ENCODE measurements around the gene MIS18A. TPM values are rescaled to one million over a fixed set of nuclear protein-coding genes. Genes with fewer than 3 reads are reported as not detected.

Gene MIS18A
- total and polyA plus RNA-seq, 12 donors, result 3.4 to 12.6 (median 8.4) TPM

DNA sequence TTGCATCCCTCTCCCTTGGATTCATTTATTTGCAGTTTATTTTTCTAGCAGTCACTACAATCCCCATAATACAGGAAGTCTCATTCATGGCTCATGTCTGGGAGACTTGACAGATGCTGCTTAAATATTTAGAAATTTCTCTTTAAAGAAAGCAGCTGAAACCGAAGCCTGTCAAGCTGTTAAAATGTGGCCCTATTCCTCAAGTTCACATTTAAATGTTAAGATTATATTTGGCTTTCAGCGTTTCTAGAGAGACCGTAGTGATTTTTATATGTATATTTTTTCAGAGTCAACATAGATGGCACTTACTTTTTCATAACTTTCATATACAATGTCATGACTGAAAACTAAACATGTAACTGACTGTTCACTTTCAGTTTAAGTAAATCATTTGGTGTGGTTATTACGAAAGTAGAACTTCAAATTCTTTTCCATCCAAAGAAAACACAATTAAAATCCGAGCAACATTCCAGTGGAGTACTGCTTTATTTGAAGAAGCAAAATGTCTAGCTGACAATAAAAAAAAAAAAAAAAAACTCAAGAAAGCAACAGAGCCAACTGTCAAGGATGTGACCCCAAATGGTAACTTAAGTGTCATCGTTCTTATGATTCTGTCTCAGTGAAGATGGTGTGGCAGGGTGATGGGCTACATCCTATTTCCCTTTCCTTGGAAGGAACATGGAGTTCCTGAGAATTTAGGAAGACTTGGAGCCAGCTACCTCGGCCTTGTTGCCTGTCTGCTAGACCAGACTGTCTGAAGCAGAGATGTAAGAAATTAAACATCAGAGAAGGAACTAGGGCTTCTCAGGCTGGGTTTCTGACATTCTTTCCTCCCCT, 37.8 kb downstream of the MIS18A start:
- Histone ChIP-seq H3K27ac (peak overlapping the region in 1 of 5 donors; percentile 58), H3K4me1 (replicated peaks in 1 of 2) (no peaks in the 10 kb centered on the region), H3K36me3 (replicated peaks in 1 of 2) (no peaks in the 10 kb centered on the region), H3K9me3 (replicated peaks in 1 of 3) (no peaks in the 10 kb centered on the region), H3K27me3 (no peaks in the 10 kb centered on the region), H3K4me3 (no peak overlapping the region)
- no peak for TF ChIP-seq POLR2A (IDR thresholded peaks at IDR 0.05)
- TF ChIP-seq, protein P1, sequence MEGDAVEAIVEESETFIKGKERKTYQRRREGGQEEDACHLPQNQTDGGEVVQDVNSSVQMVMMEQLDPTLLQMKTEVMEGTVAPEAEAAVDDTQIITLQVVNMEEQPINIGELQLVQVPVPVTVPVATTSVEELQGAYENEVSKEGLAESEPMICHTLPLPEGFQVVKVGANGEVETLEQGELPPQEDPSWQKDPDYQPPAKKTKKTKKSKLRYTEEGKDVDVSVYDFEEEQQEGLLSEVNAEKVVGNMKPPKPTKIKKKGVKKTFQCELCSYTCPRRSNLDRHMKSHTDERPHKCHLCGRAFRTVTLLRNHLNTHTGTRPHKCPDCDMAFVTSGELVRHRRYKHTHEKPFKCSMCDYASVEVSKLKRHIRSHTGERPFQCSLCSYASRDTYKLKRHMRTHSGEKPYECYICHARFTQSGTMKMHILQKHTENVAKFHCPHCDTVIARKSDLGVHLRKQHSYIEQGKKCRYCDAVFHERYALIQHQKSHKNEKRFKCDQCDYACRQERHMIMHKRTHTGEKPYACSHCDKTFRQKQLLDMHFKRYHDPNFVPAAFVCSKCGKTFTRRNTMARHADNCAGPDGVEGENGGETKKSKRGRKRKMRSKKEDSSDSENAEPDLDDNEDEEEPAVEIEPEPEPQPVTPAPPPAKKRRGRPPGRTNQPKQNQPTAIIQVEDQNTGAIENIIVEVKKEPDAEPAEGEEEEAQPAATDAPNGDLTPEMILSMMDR (IDR thresholded peaks at IDR 0.05), result no peak
- intact Hi-C loops (cut with DNase I), result no loop called here
- peak in 1 of 7 donors; percentile 37 for DNase-seq
- 47 to 64% (median 57%) methylated on average over 7 of the region's 7 CpGs for WGBS, 4 donors

DNA sequence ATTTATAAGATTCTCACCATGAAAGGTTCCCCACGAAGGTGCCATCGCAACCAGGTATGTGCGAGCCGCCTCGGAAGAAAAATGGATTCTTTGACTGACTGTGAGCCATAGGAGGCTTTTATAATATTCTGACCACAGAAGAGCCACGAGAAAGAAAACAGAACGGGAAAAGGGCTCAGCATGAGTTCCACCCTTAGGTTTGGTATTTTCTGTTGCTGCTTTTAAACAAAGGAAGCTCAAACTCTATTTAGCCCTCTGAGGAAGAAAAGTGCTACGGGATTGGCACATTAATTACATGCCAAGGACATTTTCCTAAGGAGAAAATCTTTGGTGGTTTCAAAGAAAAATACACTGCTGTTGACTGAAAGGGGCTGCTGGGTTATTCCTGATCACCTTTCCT, 39.3 kb downstream of the MIS18A start:
- intact Hi-C loops (cut with DNase I), result no loop called here
- Histone ChIP-seq H3K27ac (no peak overlapping the region), H3K4me3 (no peak overlapping the region), H3K9me3 (replicated peaks in 1 of 3) (no peaks in the 10 kb centered on the region), H3K4me1 (replicated peaks in 1 of 2) (no peaks in the 10 kb centered on the region), H3K36me3 (replicated peaks in 1 of 2) (no peaks in the 10 kb centered on the region), H3K27me3 (no peaks in the 10 kb centered on the region)
- TF ChIP-seq, protein P1 (IDR thresholded peaks at IDR 0.05), result no peak
- no peak for TF ChIP-seq POLR2A (IDR thresholded peaks at IDR 0.05)
- WGBS, 4 donors, result 67 to 73% (median 70%) methylated on average over 8 of the region's 8 CpGs
- no peak for DNase-seq

DNA sequence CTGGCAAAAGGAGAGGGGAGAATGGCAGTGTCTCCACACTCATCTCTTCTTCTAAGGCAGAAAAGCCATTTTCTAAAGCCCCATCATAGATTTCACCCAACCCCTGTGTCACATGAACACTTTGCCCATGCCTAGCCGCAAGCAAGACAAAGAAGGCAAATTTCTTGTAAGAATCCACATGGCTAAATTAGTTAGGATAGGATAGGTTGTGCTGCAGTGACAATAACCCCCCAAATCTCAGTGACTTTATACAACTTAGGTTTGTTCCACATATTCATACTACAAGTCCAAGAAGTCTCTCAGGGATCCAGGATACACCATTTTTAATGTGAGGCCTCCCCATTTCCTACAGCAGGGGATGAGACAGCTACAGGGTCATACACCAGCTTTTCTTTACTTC, 40.8 kb downstream of the MIS18A start:
- intact Hi-C loops (cut with DNase I), result no loop called here
- WGBS, 4 donors, result 91 to 100% (median 93%) methylated on average over 1 of the region's 1 CpG
- H3K9me3 ChIP-seq (replicated peaks in 1 of 3), result no peaks in the 10 kb centered on the region

DNA sequence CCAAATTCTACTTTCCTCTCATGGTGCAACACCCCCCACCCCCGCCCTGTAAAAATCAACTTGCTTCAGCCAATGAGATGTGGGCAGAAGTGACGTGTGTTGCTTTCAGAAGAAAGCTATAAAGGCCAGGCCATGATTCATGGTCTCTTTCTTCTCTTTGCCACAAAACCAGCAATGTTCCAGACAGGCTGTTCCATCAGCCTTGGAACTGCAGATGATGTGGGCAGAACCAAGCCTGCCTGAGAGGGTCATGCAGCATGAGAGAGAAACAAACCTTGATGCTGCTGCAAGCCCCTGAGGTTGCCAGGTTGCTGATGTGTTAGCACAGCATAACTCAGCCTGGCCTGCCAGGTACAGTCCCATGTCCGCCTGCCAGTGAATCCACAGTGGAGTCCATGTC, 41.8 kb downstream of the MIS18A start:
- 70 to 81% (median 76%) methylated on average over 3 of the region's 3 CpGs for WGBS, 4 donors
- no peaks in the 10 kb centered on the region for H3K9me3 ChIP-seq (replicated peaks in 1 of 3)
- no peak overlapping the region for H3K27ac ChIP-seq
- H3K27me3 ChIP-seq, result no peaks in the 10 kb centered on the region
- TF ChIP-seq, protein P1 (IDR thresholded peaks at IDR 0.05), result no peak
- no peak for TF ChIP-seq POLR2A (IDR thresholded peaks at IDR 0.05)
- intact Hi-C loops (cut with DNase I), result no loop called here
- peaks cover 8 to 10% of the 10 kb centered on the region in 2 donors for H3K4me1 ChIP-seq (replicated peaks in 1 of 2)
- no peaks in the 10 kb centered on the region for H3K36me3 ChIP-seq (replicated peaks in 1 of 2)
- no peak overlapping the region for H3K4me3 ChIP-seq
- no peak for DNase-seq

More for the DNA sequence above, 40.8 kb downstream of the MIS18A start:
- Histone ChIP-seq H3K4me3 (no peak overlapping the region), H3K27me3 (no peaks in the 10 kb centered on the region), H3K4me1 (replicated peaks in 1 of 2) (peaks cover 5 to 7% of the 10 kb centered on the region in 2 donors), H3K36me3 (replicated peaks in 1 of 2) (no peaks in the 10 kb centered on the region), H3K27ac (no peak overlapping the region)
- no peak for DNase-seq
- TF ChIP-seq POLR2A (IDR thresholded peaks at IDR 0.05), result no peak
- TF ChIP-seq, protein P1 (IDR thresholded peaks at IDR 0.05), result no peak

Measured in adrenal gland (tissue), 12 donors.